Activated T-cell treated with anti-CD3 and anti-CD28 coated beads for 48 hours (primary cell): ENCODE data around the gene LACTB.

Source experiments
- DNase-seq: peaks from one replicate; pipeline ENCODE4 v3.0.0-alpha.2; 2020; ENCODE audit warnings: low read depth

LACTB gene

GRCh38 chr15:63172851-63173451 is 51.3 kb downstream of the LACTB start:
- DNase-seq = no peak

- DNase-seq = no peak
These were observed 54.6 kb downstream of the LACTB start for GRCh38 chr15:63176302-63176701.

- no peak for DNase-seq
These were observed 56.4 kb downstream of the LACTB start for GRCh38 chr15:63178034-63178433.

- DNase-seq = no peak
These were observed 59.1 kb downstream of the LACTB start for GRCh38 chr15:63180746-63181145.

GRCh38 chr15:63181648-63182047 is 60.0 kb downstream of the LACTB start:
- DNase-seq = no peak

- no peak for DNase-seq
These were observed 63.5 kb downstream of the LACTB start for GRCh38 chr15:63185206-63185605.

GRCh38 chr15:63186065-63186464 is 64.4 kb downstream of the LACTB start:
- no peak for DNase-seq

- no peak for DNase-seq
These were observed 66.0 kb downstream of the LACTB start for GRCh38 chr15:63187589-63188226.

GRCh38 chr15:63188247-63188925 is 66.7 kb downstream of the LACTB start:
- DNase-seq = no peak

GRCh38 chr15:63188926-63189871 is 67.5 kb downstream of the LACTB start, which contains the start of gene RAB8B:
Gene RAB8B (plus strand): TSS chr15:63189606. CDS start chr15:63189625, 19 bp downstream.
- peak; percentile 99 for DNase-seq

- DNase-seq = no peak
These were observed 68.5 kb downstream of the LACTB start for GRCh38 chr15:63189941-63190768.

GRCh38 chr15:63190769-63191649 is 69.3 kb downstream of the LACTB start:
- DNase-seq = no peak
